Fibroblast of lung (primary cell): ENCODE measurements around the gene TGFBR3. TPM values are rescaled to one million over a fixed set of nuclear protein-coding genes. Genes with fewer than 3 reads are reported as not detected.
A peak's percentile ranks its signal among the peaks of the same experiment; 100 is the strongest.
"Not testable (repeated sequence)": the region's sequence is repeated elsewhere in the genome, so short reads cannot be mapped to it uniquely, and the experiment has no call there.

Source experiments
- DNase-seq, 2 donors: peaks; one replicate each; pipeline versions ENCODE4 v3.0.0 to v3.0.0-alpha.2; 2010; ENCODE audit warnings: low read depth in 2 of 2
- H2AFZ ChIP-seq: 2 replicates; pipeline ENCODE4 v1.5.1; 2012; ENCODE audit warnings: low read length, control low read depth, inconsistent platforms
- H3K27ac ChIP-seq: 2 replicates; pipeline ENCODE4 v1.5.1; 2011; ENCODE audit warnings: low read length, control low read depth; ENCODE audit not compliant: insufficient read depth
- H3K27me3 ChIP-seq: 2 replicates; pipeline ENCODE4 v1.5.1; 2011; ENCODE audit warnings: mild to moderate bottlenecking, low read length; ENCODE audit not compliant: control insufficient read depth, insufficient read depth
- H3K36me3 ChIP-seq: 2 replicates; pipeline ENCODE4 v1.5.1; 2011; ENCODE audit warnings: low read length; ENCODE audit not compliant: control insufficient read depth, insufficient read depth
- H3K4me1 ChIP-seq: 2 replicates; pipeline ENCODE4 v1.5.1; 2011; ENCODE audit warnings: low read length; ENCODE audit not compliant: control insufficient read depth, insufficient read depth; ENCODE audit errors: extremely low read depth
- H3K4me2 ChIP-seq: 2 replicates; pipeline ENCODE4 v1.5.1; 2011; ENCODE audit warnings: low read length, control low read depth; ENCODE audit not compliant: insufficient read depth; ENCODE audit errors: extremely low read depth
- H3K4me3 ChIP-seq, 4 experiments: fragments of 200-600 bp in 1 of 4; sonication (generic) in 1 of 4; replicated peaks in 1 of 4; 2 replicates each; pipeline ENCODE4 v1.5.1; 2011 to 2016; ENCODE audit warnings: low read length in 4 of 4, low read depth in 3 of 4, mild to moderate bottlenecking in 3 of 4, control low read depth in 2 of 4, inconsistent platforms in 1 of 4, mixed read lengths in 1 of 4; ENCODE audit not compliant: insufficient read depth in 1 of 4; ENCODE audit errors: control extremely low read depth in 1 of 4
- H3K79me2 ChIP-seq: 2 replicates; pipeline ENCODE4 v1.5.1; 2012; ENCODE audit warnings: mild to moderate bottlenecking, low read length, inconsistent platforms; ENCODE audit not compliant: control insufficient read depth, insufficient read depth
- H3K9ac ChIP-seq: 2 replicates; pipeline ENCODE4 v1.5.1; 2011; ENCODE audit warnings: mild to moderate bottlenecking, low read length, control low read depth; ENCODE audit not compliant: insufficient read depth
- H3K9me3 ChIP-seq: 2 replicates; pipeline ENCODE4 v1.5.1; 2012; ENCODE audit warnings: low read depth, low read length; ENCODE audit not compliant: control insufficient read depth, insufficient read depth
- H4K20me1 ChIP-seq: 2 replicates; pipeline ENCODE4 v1.5.1; 2011; ENCODE audit warnings: low read length; ENCODE audit not compliant: control insufficient read depth, insufficient read depth; ENCODE audit errors: extremely low read depth
- EZH2 ChIP-seq: IDR thresholded peaks from 2 replicates; pipeline ENCODE4 v1.5.1; 2012; ENCODE audit warnings: low read length, control low read depth, mild to moderate bottlenecking; ENCODE audit errors: missing control alignments
- polyA plus RNA-seq, 2 donors: library from polyadenylated mRNA; depleted of rRNA in 1 of 2; stranded (reverse) in 1 of 2; unstranded in 1 of 2; fragments of >200 nt; gene quantifications; 2 replicates each; pipeline ENCODE4 v1.2.1, GENCODE V29; 2011 to 2012; ENCODE audit warnings: missing spikeins in 1 of 2
- total RNA-seq: library from RNA; depleted of rRNA; stranded (reverse); fragments of >200 nt; gene quantifications from 2 replicates; pipeline ENCODE4 v1.2.1, GENCODE V29; 2014
- TF ChIP-seq, protein P1 (sequence below), 2 donors: IDR thresholded peaks in 1 of 2; conservative IDR thresholded peaks in 1 of 2; 1 replicate in 1 of 2; 2 replicates in 1 of 2; pipeline ENCODE4 v1.5.1; 2011 to 2012; ENCODE audit warnings: low read length in 2 of 2, control low read depth in 1 of 2, inconsistent platforms in 1 of 2, low read depth in 1 of 2, mild to moderate bottlenecking in 1 of 2

The TGFBR3 gene
- total and polyA plus RNA-seq, 2 donors (not counting 1 experiment from before 2014, with no cell fraction given), result 68.3 to 98.1 TPM

DNA sequence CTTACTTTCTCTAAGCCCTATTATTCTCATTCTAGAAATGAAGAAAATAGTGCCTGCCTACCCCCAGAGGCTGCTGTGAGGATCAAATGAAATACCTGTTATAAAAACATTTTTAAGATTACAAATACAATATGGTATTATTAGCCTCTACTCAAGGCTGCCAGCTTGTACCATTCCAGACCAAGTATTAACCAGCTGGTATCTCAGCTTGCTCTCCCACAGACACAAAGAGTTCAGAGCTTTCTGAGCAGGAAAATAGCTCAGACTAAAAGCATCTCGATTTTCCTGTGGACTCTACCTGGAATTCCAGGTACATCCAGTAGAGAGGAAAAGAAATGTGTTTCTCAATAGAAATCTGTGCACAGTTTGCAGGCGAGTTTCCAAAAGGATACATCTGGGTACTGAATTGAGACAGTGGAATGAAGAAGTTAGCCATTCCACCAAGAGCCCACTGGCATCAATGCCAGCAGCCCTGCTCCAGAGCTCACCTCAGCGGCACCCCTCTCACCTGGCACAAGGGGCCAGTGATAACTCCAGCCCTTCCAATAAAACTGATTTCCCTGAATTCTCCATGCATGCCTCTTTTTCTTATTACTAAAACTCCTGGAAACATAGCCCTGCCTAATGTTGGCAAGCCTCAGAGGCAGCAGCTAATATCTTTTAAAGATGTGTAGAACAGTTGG lies 31.0 kb downstream of the TGFBR3 start:
- Histone ChIP-seq H2AFZ (no peak overlapping the region), H3K79me2 (peaks cover 17% of the 10 kb centered on the region), H3K4me2 (no peak overlapping the region), H3K9ac (no peak overlapping the region), H3K9me3 (no peaks in the 10 kb centered on the region), H4K20me1 (no peaks in the 10 kb centered on the region), H3K4me1 (peaks cover 12% of the 10 kb centered on the region), H3K4me3 (no peak overlapping the region), H3K27ac (no peak overlapping the region), H3K36me3 (no peaks in the 10 kb centered on the region), H3K27me3 (no peaks in the 10 kb centered on the region)
- no peak for DNase-seq
- TF ChIP-seq, protein P1, sequence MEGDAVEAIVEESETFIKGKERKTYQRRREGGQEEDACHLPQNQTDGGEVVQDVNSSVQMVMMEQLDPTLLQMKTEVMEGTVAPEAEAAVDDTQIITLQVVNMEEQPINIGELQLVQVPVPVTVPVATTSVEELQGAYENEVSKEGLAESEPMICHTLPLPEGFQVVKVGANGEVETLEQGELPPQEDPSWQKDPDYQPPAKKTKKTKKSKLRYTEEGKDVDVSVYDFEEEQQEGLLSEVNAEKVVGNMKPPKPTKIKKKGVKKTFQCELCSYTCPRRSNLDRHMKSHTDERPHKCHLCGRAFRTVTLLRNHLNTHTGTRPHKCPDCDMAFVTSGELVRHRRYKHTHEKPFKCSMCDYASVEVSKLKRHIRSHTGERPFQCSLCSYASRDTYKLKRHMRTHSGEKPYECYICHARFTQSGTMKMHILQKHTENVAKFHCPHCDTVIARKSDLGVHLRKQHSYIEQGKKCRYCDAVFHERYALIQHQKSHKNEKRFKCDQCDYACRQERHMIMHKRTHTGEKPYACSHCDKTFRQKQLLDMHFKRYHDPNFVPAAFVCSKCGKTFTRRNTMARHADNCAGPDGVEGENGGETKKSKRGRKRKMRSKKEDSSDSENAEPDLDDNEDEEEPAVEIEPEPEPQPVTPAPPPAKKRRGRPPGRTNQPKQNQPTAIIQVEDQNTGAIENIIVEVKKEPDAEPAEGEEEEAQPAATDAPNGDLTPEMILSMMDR (conservative IDR thresholded peaks at IDR 0.05 in 1 of 2, IDR thresholded peaks at IDR 0.05 in 1 of 2; ENCODE audit: low read depth in 1 of 2, low read length in 2 of 2), result no peak
- no peak for TF ChIP-seq EZH2

DNA sequence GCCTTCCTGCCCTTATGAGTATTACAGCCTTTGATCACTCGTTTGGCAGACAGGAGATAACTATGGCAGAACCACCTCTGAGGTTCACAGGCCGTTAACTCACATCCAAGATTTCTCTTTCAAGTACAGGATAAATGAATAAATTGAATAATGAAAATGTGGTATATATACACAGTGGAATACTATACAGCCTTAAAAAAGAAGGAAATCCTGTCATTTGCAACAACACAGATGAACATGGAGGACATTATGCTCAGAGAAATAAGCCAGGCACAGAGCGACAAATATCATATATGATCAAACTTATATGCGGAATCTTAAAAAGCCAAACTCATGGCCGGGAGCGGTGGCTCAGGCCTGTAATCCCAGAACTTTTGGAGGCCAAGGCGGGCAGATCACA lies 32.6 kb downstream of the TGFBR3 start:
- DNase-seq, result no peak
- H3K4me2 ChIP-seq, result no peak overlapping the region
- H3K79me2 ChIP-seq, result peaks cover 23% of the 10 kb centered on the region
- no peaks in the 10 kb centered on the region for H4K20me1 ChIP-seq
- no peaks in the 10 kb centered on the region for H3K27me3 ChIP-seq
- H3K27ac ChIP-seq, result no peak overlapping the region
- H3K9ac ChIP-seq, result no peak overlapping the region
- no peak overlapping the region for H2AFZ ChIP-seq
- H3K36me3 ChIP-seq, result no peaks in the 10 kb centered on the region
- H3K4me1 ChIP-seq, result peaks cover 12% of the 10 kb centered on the region
- TF ChIP-seq, protein P1 (conservative IDR thresholded peaks at IDR 0.05 in 1 of 2, IDR thresholded peaks at IDR 0.05 in 1 of 2; ENCODE audit: low read depth in 1 of 2, low read length in 2 of 2), result no peak
- TF ChIP-seq EZH2, result no peak
- H3K9me3 ChIP-seq, result no peaks in the 10 kb centered on the region
- H3K4me3 ChIP-seq, result no peak overlapping the region

DNA sequence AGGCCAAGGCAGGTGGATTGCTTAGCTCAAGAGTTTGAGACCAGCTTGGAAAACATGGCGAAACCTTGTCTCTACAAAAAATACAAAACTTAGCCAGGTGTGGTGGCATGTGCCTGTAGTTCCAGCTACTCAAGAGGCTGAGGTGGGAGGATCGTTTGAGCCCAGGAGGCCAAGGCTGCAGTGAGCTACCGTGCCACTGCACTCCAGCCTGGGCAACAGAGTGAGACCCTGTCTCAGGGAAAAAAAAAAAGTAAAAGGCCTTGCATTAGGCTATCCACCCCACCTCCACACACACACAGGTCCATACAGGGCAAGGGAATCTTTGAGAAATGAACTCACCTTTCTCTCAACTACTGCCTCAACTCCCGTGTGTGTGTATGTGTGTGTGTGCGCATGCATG lies 33.9 kb downstream of the TGFBR3 start:
- not testable (repeated sequence) for H3K9ac ChIP-seq, H3K36me3 ChIP-seq, H2AFZ ChIP-seq, H3K4me3 ChIP-seq, H4K20me1 ChIP-seq, H3K27me3 ChIP-seq, DNase-seq, H3K4me2 ChIP-seq, H3K9me3 ChIP-seq
- Histone ChIP-seq H3K79me2 (peaks cover 30% of the 10 kb centered on the region), H3K4me1 (peaks cover 12% of the 10 kb centered on the region), H3K27ac (peak overlapping the region; percentile 75)
